GM21360 (cell line): ENCODE results near the gene JAKMIP1.

Source experiments
- ATAC-seq: cut with Tn5 transposase; IDR thresholded peaks from one replicate; pipeline ENCODE4 v1.9.1; 2021; ENCODE audit warnings: mild to moderate bottlenecking, moderate library complexity; ENCODE audit not compliant: unreplicated experiment

Gene JAKMIP1

DNA sequence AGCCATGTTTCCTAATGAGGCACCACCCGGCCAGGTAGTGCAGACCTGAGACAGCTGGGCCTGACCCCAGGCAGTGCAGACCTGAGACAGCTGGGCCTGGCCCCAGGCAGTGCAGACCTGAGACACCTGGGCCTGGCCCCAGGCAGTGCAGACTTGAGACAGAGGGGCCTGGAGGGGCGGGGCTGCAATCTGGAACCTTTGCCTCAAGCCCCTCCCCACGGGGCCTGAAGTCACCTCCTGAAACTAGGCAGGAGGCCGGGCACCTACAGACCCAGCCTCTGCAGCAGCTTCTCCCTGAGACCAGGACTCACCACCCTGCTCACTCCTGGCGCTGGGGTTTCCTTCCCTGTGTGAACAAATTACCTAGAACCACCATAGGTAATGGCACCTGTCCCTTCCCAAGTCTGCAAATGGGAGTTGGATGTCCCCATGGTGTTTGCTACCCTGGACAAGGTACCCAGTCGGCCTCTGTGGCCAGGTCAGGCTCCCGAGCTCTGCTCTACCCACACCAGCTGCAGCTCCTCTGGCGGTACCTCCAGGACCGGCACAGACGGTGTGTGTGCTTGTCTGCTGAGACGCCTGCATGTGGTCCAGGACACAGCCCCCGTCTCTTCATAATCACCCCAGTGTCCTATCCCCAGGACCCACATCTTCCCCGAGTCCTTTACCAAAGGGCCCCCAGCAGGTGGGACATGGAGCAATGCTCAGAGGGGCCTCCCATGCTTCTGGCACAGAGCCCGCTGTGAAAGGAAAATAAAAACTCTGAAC lies 129.0 kb downstream of the JAKMIP1 start:
- ATAC-seq = no peak

GRCh38 chr4:6069845-6070709 lies 130.3 kb downstream of the JAKMIP1 start:
- ATAC-seq = no peak

GRCh38 chr4:6068986-6069385 lies 131.4 kb downstream of the JAKMIP1 start:
- no peak for ATAC-seq

- no peak for ATAC-seq
Observed at GRCh38 chr4:6065934-6066590, 134.3 kb downstream of the JAKMIP1 start.

- no peak for ATAC-seq
Observed at GRCh38 chr4:6065166-6065565, 135.2 kb downstream of the JAKMIP1 start.

DNA sequence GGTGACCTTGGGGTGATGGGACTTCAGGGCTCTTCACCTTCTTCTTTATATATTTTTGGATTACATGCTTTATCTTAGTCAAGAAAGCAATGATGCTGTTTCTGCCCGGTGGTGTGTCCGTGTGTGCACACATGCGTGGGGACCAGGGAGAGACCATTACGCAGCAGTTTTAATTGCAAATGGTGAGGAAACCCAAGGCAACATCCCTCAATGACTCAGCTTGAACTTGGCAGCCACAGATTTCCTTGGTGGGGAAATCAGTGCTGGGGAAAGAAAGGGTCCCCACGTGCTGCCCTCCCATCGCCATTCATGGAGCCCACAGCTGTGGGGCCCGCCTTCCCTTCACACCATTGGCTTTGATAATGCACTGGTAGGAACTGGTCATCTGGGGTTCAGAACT lies 136.0 kb downstream of the JAKMIP1 start:
- ATAC-seq = no peak

DNA sequence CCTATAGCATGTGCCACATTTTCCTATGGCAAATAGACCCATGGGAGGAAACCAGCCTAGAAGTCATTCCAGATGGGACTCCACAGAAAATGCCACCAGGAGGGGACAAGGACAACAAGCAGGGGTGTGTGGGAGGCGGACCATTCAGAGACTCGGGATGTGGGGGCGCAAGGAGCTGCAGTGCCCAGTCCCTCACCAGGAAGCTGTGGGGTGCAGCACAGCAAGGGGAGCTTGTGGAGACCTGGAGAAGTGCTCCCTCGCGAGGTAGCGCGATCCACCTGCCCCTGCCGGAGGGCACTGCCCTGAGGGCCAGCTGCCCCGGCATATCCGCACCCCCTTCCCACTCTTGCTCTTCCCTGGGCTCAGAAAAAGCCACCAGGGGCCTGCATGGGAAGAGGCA lies 136.7 kb downstream of the JAKMIP1 start:
- ATAC-seq = no peak

DNA sequence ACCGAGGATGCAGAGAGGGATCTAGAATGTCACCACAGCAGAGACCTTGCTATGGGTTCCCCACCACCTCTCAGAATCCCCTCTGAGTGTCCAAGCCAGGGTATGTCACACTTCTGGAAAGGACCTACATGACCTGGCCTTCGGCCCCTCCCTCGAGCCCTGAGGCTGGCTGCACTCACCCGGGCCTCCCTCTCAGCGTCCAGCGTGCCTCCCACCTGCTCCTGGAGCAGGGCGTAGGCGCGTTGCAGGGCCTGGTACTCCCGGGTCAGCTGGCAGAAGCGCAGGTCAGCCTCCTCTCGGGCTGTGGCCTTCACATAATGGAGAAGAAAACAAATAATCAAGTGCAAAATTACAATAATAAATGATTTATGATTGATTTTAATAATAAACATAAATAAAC lies 138.2 kb downstream of the JAKMIP1 start:
- ATAC-seq = no peak

DNA sequence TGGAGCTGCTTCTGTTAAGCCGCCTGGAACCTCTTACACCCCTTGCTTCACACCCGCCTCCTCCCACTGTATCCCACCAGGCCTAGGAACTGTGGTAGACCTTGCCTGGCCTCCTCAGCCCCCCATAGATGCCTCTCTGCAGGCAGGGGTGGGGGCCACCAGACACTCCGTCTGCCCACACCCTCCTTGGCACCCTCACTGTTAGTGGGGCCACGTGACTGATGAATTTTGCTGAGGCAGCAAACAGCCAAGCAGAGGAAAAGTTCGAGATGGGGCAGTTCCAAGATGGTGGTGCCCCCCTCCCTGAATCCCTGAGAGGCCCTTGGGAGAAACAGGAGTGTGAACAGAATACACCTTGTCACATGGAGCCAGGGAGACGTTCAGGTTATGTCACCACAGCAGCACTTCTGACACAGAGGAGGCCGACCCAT lies 141.0 kb downstream of the JAKMIP1 start:
- no peak for ATAC-seq

GRCh38 chr4:6058531-6059374 lies 141.6 kb downstream of the JAKMIP1 start:
- ATAC-seq = no peak

- no peak for ATAC-seq
Observed at GRCh38 chr4:6056976-6057766, 143.2 kb downstream of the JAKMIP1 start.

GRCh38 chr4:6055436-6055835 lies 144.9 kb downstream of the JAKMIP1 start:
- ATAC-seq = no peak

DNA sequence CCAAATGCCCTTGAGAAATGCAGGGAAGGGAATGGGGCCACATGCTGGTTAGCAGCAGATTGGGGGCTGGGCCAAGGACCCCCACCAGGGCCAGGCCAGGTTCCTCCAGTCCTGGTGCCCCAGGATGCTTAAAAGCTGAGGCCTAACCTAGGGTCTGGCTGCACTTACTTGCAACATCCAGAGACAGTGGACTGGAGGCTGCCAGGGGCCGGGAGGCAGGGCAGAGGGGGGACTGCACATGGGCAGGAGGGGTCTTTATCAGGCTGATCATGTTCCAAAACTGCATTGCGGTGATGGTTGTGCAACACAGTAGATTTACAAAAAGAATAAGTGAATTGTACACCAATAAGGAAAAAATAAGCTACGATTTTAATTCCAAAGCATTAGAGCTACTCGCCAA lies 145.3 kb downstream of the JAKMIP1 start:
- ATAC-seq = no peak

GRCh38 chr4:6054162-6054922 lies 146.0 kb downstream of the JAKMIP1 start:
- no peak for ATAC-seq

GRCh38 chr4:6052679-6053078 lies 147.7 kb downstream of the JAKMIP1 start:
- no peak for ATAC-seq

- ATAC-seq = no peak
Observed at GRCh38 chr4:6050551-6050950, 149.8 kb downstream of the JAKMIP1 start.

- no peak for ATAC-seq
Observed at GRCh38 chr4:6049985-6050384, 150.4 kb downstream of the JAKMIP1 start.

- no peak for ATAC-seq
Observed at GRCh38 chr4:6049278-6049677, 151.1 kb downstream of the JAKMIP1 start.

DNA sequence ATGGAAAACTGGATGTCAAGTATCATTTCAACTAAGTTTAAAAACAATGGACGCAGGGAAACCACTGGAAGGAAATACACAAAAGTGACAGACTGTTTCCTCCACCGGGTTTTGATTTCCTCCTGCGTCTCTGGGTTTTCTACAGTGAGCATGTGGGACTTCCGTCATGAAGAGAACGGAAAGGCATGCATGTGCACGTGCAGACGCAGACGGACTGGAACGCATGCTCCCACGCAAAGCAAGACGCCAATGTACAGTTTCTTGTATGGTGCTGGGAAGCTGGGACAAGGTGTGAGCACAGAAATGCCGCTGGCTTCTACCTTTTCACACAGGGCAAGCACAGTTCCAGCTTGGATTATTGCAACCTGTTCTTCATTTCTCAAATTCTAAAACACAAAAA lies 151.8 kb downstream of the JAKMIP1 start:
- no peak for ATAC-seq
